Chondrocyte (in vitro differentiated cells): ENCODE measurements around the gene DSCAM. TPM values are rescaled to one million over a fixed set of nuclear protein-coding genes. Genes with fewer than 3 reads are reported as not detected.

Experiments
- DNase-seq: peaks from one replicate; pipeline ENCODE4 v3.0.0; 2021; ENCODE audit warnings: mixed read lengths, low spot score
- H3K27ac Mint-ChIP-seq: one replicate; pipeline ENCODE4 v1.8.0; 2021; ENCODE audit warnings: mild to moderate bottlenecking, moderate library complexity, mixed read lengths; ENCODE audit not compliant: unreplicated experiment
- H3K27me3 Mint-ChIP-seq: 2 replicates; pipeline ENCODE4 v1.8.0; 2021; ENCODE audit warnings: low read depth, mixed read lengths
- H3K36me3 Mint-ChIP-seq: 2 replicates; pipeline ENCODE4 v1.8.0; 2021; ENCODE audit warnings: low read depth, mixed read lengths
- H3K4me1 Mint-ChIP-seq: 2 replicates; pipeline ENCODE4 v1.8.0; 2021; ENCODE audit warnings: low read depth, mild to moderate bottlenecking, mixed read lengths
- H3K4me3 Mint-ChIP-seq: one replicate; pipeline ENCODE4 v1.8.0; 2021; ENCODE audit warnings: mild to moderate bottlenecking, moderate library complexity, mixed read lengths; ENCODE audit not compliant: unreplicated experiment
- H3K9me3 Mint-ChIP-seq: 2 replicates; pipeline ENCODE4 v1.8.0; 2021; ENCODE audit warnings: low read depth, mixed read lengths
- CTCF ChIP-seq: fragments of 200-600 bp; sonication (generic); IDR thresholded peaks from 2 replicates; pipeline ENCODE4 v1.5.0; 2021; ENCODE audit warnings: antibody characterized with exemption, mild to moderate bottlenecking, moderate library complexity
- total RNA-seq: library from RNA; stranded (reverse); gene quantifications from 3 replicates; pipeline ENCODE4 v1.2.1, GENCODE V29; 2021

Gene DSCAM
- total RNA-seq, 1 donor from 2014 or later = not detected

- DNase-seq = no peak
- Mint-ChIP-seq H3K27me3 (no peaks in the 10 kb centered on the region), H3K4me1 (no peaks in the 10 kb centered on the region), H3K27ac (no peak overlapping the region), H3K36me3 (no peaks in the 10 kb centered on the region), H3K4me3 (no peak overlapping the region), H3K9me3 (no peaks in the 10 kb centered on the region)
- TF ChIP-seq CTCF = no peak
Measured at GRCh38 chr21:40335704-40336103, 511.3 kb downstream of the DSCAM start.

- Mint-ChIP-seq H3K4me3 (no peak overlapping the region), H3K27me3 (no peaks in the 10 kb centered on the region)
Measured at GRCh38 chr21:40334159-40334558, 512.8 kb downstream of the DSCAM start.

GRCh38 chr21:40333731-40334130, 513.2 kb downstream of the DSCAM start:
- no peaks in the 10 kb centered on the region for H3K4me1 Mint-ChIP-seq
- H3K27ac Mint-ChIP-seq = no peak overlapping the region
- no peak for DNase-seq
- H3K27me3 Mint-ChIP-seq = no peaks in the 10 kb centered on the region
- H3K36me3 Mint-ChIP-seq = no peaks in the 10 kb centered on the region
- TF ChIP-seq CTCF = no peak
- H3K9me3 Mint-ChIP-seq = no peaks in the 10 kb centered on the region
- no peak overlapping the region for H3K4me3 Mint-ChIP-seq

More at GRCh38 chr21:40334159-40334558, 512.8 kb downstream of the DSCAM start:
- Mint-ChIP-seq H3K27ac (no peak overlapping the region), H3K9me3 (no peaks in the 10 kb centered on the region), H3K4me1 (no peaks in the 10 kb centered on the region), H3K36me3 (no peaks in the 10 kb centered on the region)
- no peak for TF ChIP-seq CTCF
- no peak for DNase-seq

GRCh38 chr21:40331804-40332203, 515.2 kb downstream of the DSCAM start:
- Mint-ChIP-seq H3K9me3 (peaks cover 5% of the 10 kb centered on the region), H3K27me3 (no peaks in the 10 kb centered on the region), H3K4me3 (no peak overlapping the region), H3K27ac (no peak overlapping the region), H3K36me3 (no peaks in the 10 kb centered on the region), H3K4me1 (no peaks in the 10 kb centered on the region)
- DNase-seq = no peak
- no peak for TF ChIP-seq CTCF

- Mint-ChIP-seq H3K9me3 (peaks cover 5% of the 10 kb centered on the region), H3K4me3 (no peak overlapping the region), H3K4me1 (no peaks in the 10 kb centered on the region), H3K36me3 (no peaks in the 10 kb centered on the region), H3K27me3 (no peaks in the 10 kb centered on the region), H3K27ac (no peak overlapping the region)
- TF ChIP-seq CTCF = no peak
- DNase-seq = no peak
Measured at GRCh38 chr21:40331172-40331571, 515.8 kb downstream of the DSCAM start.
